Liver (tissue), 9 donors: ENCODE data around the gene NEB. TPM values are rescaled to one million over a fixed set of nuclear protein-coding genes. Genes with fewer than 3 reads are reported as not detected.

ENCODE experiments used
- DNase-seq: peaks from one replicate; pipeline ENCODE4 v3.0.0-alpha.2; 2017; ENCODE audit warnings: low spot score
- H3K27ac ChIP-seq, 2 donors: one replicate each; pipeline ENCODE4 v1.7.0; 2013; ENCODE audit warnings: inconsistent platforms in 2 of 2, low read length in 2 of 2, control low read depth in 1 of 2, low read depth in 1 of 2, mild to moderate bottlenecking in 1 of 2
- H3K27me3 ChIP-seq, 4 donors: one replicate each; pipeline versions ENCODE4 v1.6.1 to v1.7.0; 2013; ENCODE audit warnings: low read length in 3 of 4, inconsistent platforms in 1 of 4, mild to moderate bottlenecking in 1 of 4, moderate library complexity in 1 of 4; ENCODE audit not compliant: control insufficient read depth in 4 of 4, insufficient read depth in 4 of 4
- H3K36me3 ChIP-seq, 4 donors: one replicate each; pipeline versions ENCODE4 v1.6.1 to v1.7.0; 2013; ENCODE audit warnings: low read length in 3 of 4, mild to moderate bottlenecking in 3 of 4, low read depth in 1 of 4, moderate library complexity in 1 of 4; ENCODE audit not compliant: control insufficient read depth in 4 of 4, insufficient read depth in 3 of 4
- H3K4me1 ChIP-seq, 4 donors: one replicate each; pipeline versions ENCODE4 v1.6.1 to v1.7.0; 2013; ENCODE audit warnings: low read length in 3 of 4, mild to moderate bottlenecking in 3 of 4, moderate library complexity in 1 of 4; ENCODE audit not compliant: control insufficient read depth in 4 of 4, insufficient read depth in 4 of 4
- H3K4me3 ChIP-seq, 3 donors: one replicate each; pipeline versions ENCODE4 v1.6.1 to v1.7.0; 2013; ENCODE audit warnings: low read length in 3 of 3, control low read depth in 1 of 3, low read depth in 1 of 3, mild to moderate bottlenecking in 1 of 3
- H3K9ac ChIP-seq, 2 donors: one replicate each; pipeline ENCODE4 v1.7.0; 2013; ENCODE audit warnings: low read length in 2 of 2, mild to moderate bottlenecking in 2 of 2, moderate library complexity in 2 of 2, control low read depth in 1 of 2, low read depth in 1 of 2
- H3K9me3 ChIP-seq, 4 donors: one replicate each; pipeline versions ENCODE4 v1.6.1 to v1.7.0; 2013; ENCODE audit warnings: low read length in 3 of 4; ENCODE audit not compliant: control insufficient read depth in 4 of 4
- ATF3 ChIP-seq: IDR thresholded peaks from 2 replicates; pipeline ENCODE4 v1.6.1; 2016; ENCODE audit warnings: antibody characterized with exemption
- CTCF ChIP-seq: fragments of 150-350 bp; IDR thresholded peaks from 2 replicates; pipeline ENCODE4 v1.5.1; 2017; ENCODE audit warnings: improper control_type of control experiment, low read depth, low read length; ENCODE audit not compliant: missing input control
- FOXA1 ChIP-seq: IDR thresholded peaks from 2 replicates; pipeline ENCODE4 v1.6.1; 2016; ENCODE audit warnings: antibody characterized with exemption
- HNF4A ChIP-seq, 2 donors: conservative IDR thresholded peaks; 2 replicates each; pipeline ENCODE4 v1.6.1; 2016; ENCODE audit warnings: antibody characterized with exemption in 2 of 2, mild to moderate bottlenecking in 2 of 2
- HNF4G ChIP-seq: IDR thresholded peaks from 2 replicates; pipeline ENCODE4 v1.6.1; 2016; ENCODE audit warnings: antibody characterized with exemption
- JUND ChIP-seq, 2 donors: IDR thresholded peaks; 2 replicates each; pipeline ENCODE4 v1.6.1; 2016; ENCODE audit warnings: antibody characterized with exemption in 2 of 2
- MAX ChIP-seq: IDR thresholded peaks from 2 replicates; pipeline ENCODE4 v1.6.1; 2016; ENCODE audit warnings: antibody characterized with exemption
- NR2F2 ChIP-seq: IDR thresholded peaks from 2 replicates; pipeline ENCODE4 v1.6.1; 2016; ENCODE audit warnings: antibody characterized with exemption
- REST ChIP-seq: IDR thresholded peaks from 2 replicates; pipeline ENCODE4 v1.6.1; 2016; ENCODE audit warnings: antibody characterized with exemption, mild to moderate bottlenecking
- SP1 ChIP-seq: IDR thresholded peaks from 2 replicates; pipeline ENCODE4 v1.6.1; 2018; ENCODE audit warnings: antibody characterized with exemption, mild to moderate bottlenecking
- YY1 ChIP-seq: IDR thresholded peaks from 2 replicates; pipeline ENCODE4 v1.6.1; 2016; ENCODE audit warnings: antibody characterized with exemption, mild to moderate bottlenecking
- ZBTB33 ChIP-seq: IDR thresholded peaks from 2 replicates; pipeline ENCODE4 v1.6.1; 2016; ENCODE audit warnings: antibody characterized with exemption
- WGBS: extraction: QIAGEN DNeasy Blood & Tissue Kit; methylation state at CpG from one replicate; pipeline ENCODE4 v1.1.7; 2013; 5-methylcytosine and 5-hydroxymethylcytosine counted together
- polyA plus RNA-seq, 2 donors: library from polyadenylated mRNA; stranded (reverse) in 1 of 2; unstranded in 1 of 2; fragments of 200-250 nt in 1 of 2; fragments of >200 nt in 1 of 2; fragmentation: Nextera tagmentation in 1 of 2; extraction: Ambion mirVana in 1 of 2; gene quantifications; one replicate each; pipeline versions ENCODE4 v1.2.1 to v1.2.3, GENCODE V29; 2013 to 2015
- total RNA-seq, 2 donors: library from RNA; depleted of rRNA; stranded (reverse); fragments of >200 nt; gene quantifications; one replicate each; pipeline ENCODE4 v1.2.3, GENCODE V29; 2014
- donor health status: healthy.
- donor health status: healthy.
- donor health status: healthy.
- donor health status: healthy.
- donor health status: healthy.

The NEB gene
- total and polyA plus RNA-seq, 4 donors: 0.28 to 6.4 (median 2.7) TPM

- H3K4me3 ChIP-seq: no peak overlapping the region
- 79% methylated on average over 2 of the region's 2 CpGs for WGBS
- no peaks in the 10 kb centered on the region for H3K27me3 ChIP-seq
- no peaks in the 10 kb centered on the region for H3K36me3 ChIP-seq
- H3K27ac ChIP-seq: no peak overlapping the region
- TF ChIP-seq JUND (IDR thresholded peaks at IDR 0.05) (no peak), NR2F2 (no peak), ZBTB33 (no peak), CTCF (no peak), HNF4A (conservative IDR thresholded peaks at IDR 0.05) (no peak)
- no peak for DNase-seq
- H3K9me3 ChIP-seq: no peaks in the 10 kb centered on the region
- no peak overlapping the region for H3K9ac ChIP-seq
- no peaks in the 10 kb centered on the region for H3K4me1 ChIP-seq
Measured at GRCh38 chr2:151688719-151689118, 45.6 kb downstream of the NEB start.

- no peaks in the 10 kb centered on the region for H3K4me1 ChIP-seq
- no peaks in the 10 kb centered on the region for H3K27me3 ChIP-seq
- H3K4me3 ChIP-seq: no peak overlapping the region
- DNase-seq: no peak
- H3K9ac ChIP-seq: no peak overlapping the region
- WGBS: 62% methylated on average over 4 of the region's 4 CpGs
- no peaks in the 10 kb centered on the region for H3K36me3 ChIP-seq
- H3K27ac ChIP-seq: no peak overlapping the region
- H3K9me3 ChIP-seq: no peaks in the 10 kb centered on the region
- TF ChIP-seq HNF4A (conservative IDR thresholded peaks at IDR 0.05): no peak
- no peak for TF ChIP-seq ATF3
- no peak for TF ChIP-seq HNF4G
- no peak for TF ChIP-seq FOXA1
- TF ChIP-seq SP1: no peak
- TF ChIP-seq REST: no peak
- TF ChIP-seq JUND (IDR thresholded peaks at IDR 0.05): no peak
- no peak for TF ChIP-seq NR2F2
- no peak for TF ChIP-seq MAX
- no peak for TF ChIP-seq YY1
Measured at GRCh38 chr2:151682459-151683003, 51.7 kb downstream of the NEB start.
